Retinal pigment epithelial cell (primary cell): ENCODE data around the gene EPHA8.

Experiments
- DNase-seq: peaks from one replicate; pipeline ENCODE4 v3.0.0-alpha.2; 2010; ENCODE audit warnings: low read depth
- H3K4me3 ChIP-seq: 2 replicates; pipeline ENCODE4 v1.5.1; 2011; ENCODE audit warnings: mild to moderate bottlenecking, low read length, control low read depth, moderate library complexity
- TF ChIP-seq, protein P1 (sequence below): conservative IDR thresholded peaks from 2 replicates; pipeline ENCODE4 v1.5.1; 2011; ENCODE audit warnings: low read depth, low read length, control low read depth, inconsistent platforms

Gene EPHA8

DNA sequence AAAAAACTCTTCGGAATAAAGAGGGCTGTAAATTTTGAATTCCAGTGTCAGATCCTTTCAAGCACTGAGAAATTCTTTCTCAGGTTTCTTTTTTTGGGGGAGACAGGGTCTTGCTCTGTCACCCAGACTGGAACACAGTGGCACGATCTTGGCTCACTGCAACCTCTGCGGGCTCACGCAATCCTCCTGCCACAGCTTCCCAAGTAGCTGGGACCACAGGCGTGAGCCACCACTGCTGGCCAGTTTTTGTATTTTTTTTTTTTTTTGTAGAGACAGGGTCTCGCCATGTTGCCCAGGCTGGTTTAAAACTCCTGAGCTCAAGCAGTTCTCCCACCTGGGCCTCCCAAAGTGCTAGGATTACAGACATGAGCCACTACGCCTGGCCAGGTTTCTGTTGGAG, 34.8 kb upstream of the EPHA8 start:
- TF ChIP-seq, protein P1, sequence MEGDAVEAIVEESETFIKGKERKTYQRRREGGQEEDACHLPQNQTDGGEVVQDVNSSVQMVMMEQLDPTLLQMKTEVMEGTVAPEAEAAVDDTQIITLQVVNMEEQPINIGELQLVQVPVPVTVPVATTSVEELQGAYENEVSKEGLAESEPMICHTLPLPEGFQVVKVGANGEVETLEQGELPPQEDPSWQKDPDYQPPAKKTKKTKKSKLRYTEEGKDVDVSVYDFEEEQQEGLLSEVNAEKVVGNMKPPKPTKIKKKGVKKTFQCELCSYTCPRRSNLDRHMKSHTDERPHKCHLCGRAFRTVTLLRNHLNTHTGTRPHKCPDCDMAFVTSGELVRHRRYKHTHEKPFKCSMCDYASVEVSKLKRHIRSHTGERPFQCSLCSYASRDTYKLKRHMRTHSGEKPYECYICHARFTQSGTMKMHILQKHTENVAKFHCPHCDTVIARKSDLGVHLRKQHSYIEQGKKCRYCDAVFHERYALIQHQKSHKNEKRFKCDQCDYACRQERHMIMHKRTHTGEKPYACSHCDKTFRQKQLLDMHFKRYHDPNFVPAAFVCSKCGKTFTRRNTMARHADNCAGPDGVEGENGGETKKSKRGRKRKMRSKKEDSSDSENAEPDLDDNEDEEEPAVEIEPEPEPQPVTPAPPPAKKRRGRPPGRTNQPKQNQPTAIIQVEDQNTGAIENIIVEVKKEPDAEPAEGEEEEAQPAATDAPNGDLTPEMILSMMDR = no peak
- DNase-seq = no peak

DNA sequence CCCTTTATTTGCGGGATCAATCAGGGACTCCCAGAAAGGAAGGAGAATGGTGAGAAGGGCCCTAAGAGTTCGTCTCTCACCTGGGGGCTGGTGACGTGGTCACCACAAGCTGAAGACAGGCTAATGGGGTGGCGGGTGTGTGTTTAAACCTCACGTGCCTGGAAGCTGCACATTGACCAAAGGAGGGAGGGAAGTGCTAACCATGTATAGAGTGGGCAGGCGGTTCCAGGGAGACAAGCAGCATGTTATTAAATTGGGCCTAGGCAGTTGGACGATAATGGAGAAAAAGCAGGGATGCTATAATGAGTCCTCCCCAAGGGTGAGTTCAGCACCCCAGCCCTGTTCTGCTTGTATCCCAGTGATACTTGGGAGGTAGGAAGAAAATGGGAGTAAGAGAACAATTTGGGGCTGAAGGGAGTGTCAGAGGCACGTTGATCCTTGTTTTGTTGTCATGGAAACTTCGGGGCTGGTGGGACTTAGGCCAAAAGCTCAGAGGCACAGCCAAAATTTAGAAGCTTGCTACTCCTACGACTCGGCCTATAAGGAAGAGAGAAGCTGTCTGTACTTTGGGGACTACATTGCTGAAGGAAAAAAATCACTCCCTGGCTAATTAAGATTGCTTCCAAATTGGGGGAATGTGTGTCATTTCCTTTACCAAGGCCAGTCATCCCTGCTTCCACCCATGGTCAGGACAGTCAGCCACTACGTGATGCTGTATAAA, 33.2 kb upstream of the EPHA8 start:
- TF ChIP-seq, protein P1 = no peak
- DNase-seq = no peak
- no peak overlapping the region for H3K4me3 ChIP-seq

More for the DNA sequence above, 34.8 kb upstream of the EPHA8 start:
- H3K4me3 ChIP-seq = no peak overlapping the region

DNA sequence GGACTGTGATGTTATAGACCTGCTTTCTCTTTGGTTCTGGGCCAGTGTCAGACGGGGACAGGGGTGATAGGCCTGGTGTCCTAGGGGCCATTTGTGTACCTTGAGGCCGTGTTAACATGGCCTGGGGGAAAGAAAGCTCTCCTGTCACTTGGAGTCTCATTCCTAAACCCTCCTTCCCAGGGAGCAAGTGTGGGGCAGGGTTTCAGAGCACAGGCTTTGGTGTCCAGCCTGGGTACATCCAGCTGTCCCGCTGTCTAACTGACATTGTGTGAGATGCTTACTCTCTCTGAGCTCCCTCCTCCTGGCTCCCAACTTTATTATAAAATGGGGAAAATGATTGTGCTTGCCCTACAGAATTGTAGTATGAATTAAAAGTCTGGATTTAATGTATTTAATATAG, 32.6 kb upstream of the EPHA8 start:
- DNase-seq = no peak
- TF ChIP-seq, protein P1 = no peak
- no peak overlapping the region for H3K4me3 ChIP-seq

DNA sequence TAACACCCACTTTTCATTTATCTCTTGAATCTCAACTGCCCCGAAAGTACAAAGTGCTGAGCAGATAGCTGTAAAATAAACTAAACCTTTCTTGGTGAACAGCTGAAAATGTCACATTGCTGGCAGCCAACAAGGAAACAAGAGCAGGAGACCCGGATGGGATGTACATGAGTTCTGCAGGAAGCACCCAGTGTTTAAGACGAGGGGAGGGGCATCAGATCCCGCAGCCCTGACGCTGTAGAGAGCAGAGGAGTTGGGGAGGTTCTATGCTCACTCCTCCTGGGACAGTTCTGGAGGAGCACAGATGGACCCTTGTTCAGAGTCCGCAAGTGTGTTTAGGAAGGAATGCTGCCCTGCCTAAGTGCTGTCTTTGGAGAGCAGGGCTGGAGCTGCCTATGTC, 32.0 kb upstream of the EPHA8 start:
- TF ChIP-seq, protein P1 = no peak
- H3K4me3 ChIP-seq = no peak overlapping the region

DNA sequence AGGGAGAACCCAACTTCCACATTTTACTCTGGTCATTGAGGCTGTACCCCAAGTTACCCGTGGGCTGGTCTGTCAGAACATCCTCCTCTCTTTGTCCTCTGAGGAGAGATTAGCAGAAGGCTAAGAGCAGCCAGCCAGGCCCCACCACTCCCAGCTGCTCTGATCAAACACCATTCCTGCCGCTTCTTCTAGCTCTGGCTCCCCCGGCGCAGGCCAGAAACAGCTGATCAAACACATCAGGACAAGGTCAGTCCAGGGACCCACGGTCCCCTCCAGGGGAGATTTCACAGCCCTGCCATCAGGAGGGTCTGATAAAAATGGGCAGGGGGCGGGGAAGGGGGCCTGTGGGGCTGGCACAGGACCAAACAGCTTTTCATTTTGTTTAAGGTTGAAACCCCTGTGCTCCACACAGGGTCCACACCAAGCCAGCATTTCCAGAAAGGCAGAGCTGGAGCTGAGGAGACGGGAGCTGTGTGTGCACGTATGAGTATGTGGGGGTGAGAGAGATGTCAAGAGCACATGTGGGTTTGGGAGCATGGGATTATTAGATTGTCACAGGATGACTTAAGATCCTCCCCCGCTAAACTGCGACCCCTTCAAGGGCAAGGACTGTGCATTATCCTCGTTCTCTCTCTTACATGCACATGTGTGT, 29.9 kb upstream of the EPHA8 start:
- TF ChIP-seq, protein P1 = no peak
- no peak overlapping the region for H3K4me3 ChIP-seq
- no peak for DNase-seq

More for the DNA sequence above, 32.0 kb upstream of the EPHA8 start:
- no peak for DNase-seq

DNA sequence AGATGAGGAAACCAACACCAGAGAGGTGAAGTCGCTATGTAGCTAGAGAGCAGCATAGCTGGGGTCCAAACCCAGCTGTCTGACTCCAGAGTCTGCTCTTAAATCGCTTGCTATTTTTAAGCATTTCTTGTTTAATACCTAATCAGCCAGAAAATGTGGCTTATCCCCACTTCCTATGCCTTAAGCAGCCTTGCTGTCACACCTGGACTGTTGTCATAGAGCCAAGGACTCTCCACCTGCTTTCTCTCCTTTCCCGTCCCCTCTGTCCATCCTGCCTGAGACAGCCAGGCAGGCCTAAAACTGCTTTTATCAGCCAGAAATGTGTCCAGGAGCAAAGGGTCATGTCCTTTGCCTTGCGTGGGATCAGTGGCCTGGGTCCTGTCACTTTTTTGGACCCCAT, 28.3 kb upstream of the EPHA8 start:
- TF ChIP-seq, protein P1 = no peak
- no peak overlapping the region for H3K4me3 ChIP-seq
- DNase-seq = no peak

DNA sequence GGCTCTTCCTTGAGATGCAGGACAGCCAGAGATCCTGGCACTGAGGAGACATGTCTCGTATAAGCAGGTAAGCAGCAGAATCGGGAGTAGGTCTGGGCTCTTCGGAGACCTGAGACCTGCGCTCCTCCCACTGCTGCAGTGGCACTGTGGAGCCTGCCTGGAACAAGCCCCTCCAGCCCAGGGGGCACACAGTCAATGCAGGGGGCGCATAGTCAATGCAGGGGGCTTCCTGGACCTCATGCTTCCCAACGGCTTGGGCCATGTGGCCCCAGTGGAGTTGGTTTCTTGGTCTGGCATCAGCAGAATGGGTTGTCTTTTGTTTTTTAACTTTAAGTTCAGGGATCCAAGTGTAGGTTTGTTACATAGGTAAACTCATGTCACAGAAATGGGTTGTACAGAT, 27.9 kb upstream of the EPHA8 start:
- no peak for DNase-seq

More for the DNA sequence above, 27.9 kb upstream of the EPHA8 start:
- H3K4me3 ChIP-seq = no peak overlapping the region
- TF ChIP-seq, protein P1 = no peak
